ENCODE data around the gene PLEKHM2. TPM values are rescaled to one million over a fixed set of nuclear protein-coding genes. Genes with fewer than 3 reads are reported as not detected.

The PLEKHM2 gene
- total and polyA plus RNA-seq, 8 donors, result 22.9 to 39.6 (median 33.3) TPM

DNA sequence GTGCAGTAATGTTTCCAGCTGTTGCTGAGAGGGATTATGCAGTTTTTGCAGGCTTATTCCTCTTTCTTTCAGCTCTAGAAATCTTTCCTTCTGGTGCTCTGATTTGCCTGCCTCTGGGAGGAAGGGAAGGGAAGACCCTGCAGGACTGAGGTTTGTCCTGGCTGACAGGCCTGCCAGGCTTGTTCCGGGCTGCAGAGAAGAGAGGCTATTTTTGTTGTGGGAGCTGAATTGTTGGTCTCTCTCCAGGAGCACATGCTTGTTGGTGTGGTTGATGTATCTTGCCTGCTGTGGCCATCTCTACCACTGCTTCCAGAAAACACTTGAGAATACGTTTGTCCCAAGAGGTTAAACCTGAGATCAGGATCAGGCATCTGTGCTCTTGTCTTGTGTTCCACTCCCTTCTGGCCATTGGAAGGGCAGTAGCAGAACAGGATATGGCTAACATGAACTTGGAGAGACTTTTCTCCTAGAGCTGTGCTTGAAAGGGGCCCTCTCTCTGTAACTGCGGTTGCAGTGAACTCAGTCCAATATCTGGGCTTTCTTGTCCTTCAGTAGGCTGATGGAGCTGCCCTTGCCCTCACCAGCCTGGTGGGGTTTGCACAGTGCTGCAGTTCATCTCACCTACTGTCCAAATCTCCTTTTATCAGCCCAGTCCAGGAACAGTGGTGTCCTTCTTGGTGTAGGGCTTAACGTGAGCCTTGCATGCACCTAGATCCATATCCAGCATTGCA is 30.5 kb downstream of the PLEKHM2 start:
- FAIRE-seq, result no peak

GRCh38 chr1:15717418-15718125 is 33.5 kb downstream of the PLEKHM2 start:
- no peaks in the 10 kb centered on the region for H3K4me1 ChIP-seq
- no peaks in the 10 kb centered on the region for H3K27me3 ChIP-seq
- no peaks in the 10 kb centered on the region for H3K9me3 ChIP-seq
- intact Hi-C loops (cut with DNase I), result no loop called here
- H3K27ac ChIP-seq, result no peak overlapping the region
- peaks cover 0 to 34% (median 11%) of the 10 kb centered on the region in 3 donors for H3K36me3 ChIP-seq
- 89 to 90% methylated on average over 11 of the region's 11 CpGs for WGBS, 2 donors
- peak in 2 of 4 donors; percentile 36 to 58 for ATAC-seq
- DNase-seq, result no peak
- no peak for TF ChIP-seq CTCF (IDR thresholded peaks at IDR 0.05)
- no peak for FAIRE-seq
- no peak overlapping the region for H3K4me3 ChIP-seq

More for the DNA sequence above, 30.5 kb downstream of the PLEKHM2 start:
- Histone ChIP-seq H3K27me3 (no peaks in the 10 kb centered on the region), H3K9me3 (no peaks in the 10 kb centered on the region), H3K4me1 (no peaks in the 10 kb centered on the region), H3K4me3 (no peak overlapping the region), H3K27ac (no peak overlapping the region), H3K36me3 (peaks cover 0 to 17% (median 8%) of the 10 kb centered on the region in 3 donors)
- intact Hi-C loops (cut with DNase I), result no loop called here
- TF ChIP-seq CTCF (IDR thresholded peaks at IDR 0.05), result no peak
- 58 to 80% methylated on average over 4 of the region's 4 CpGs for WGBS, 2 donors
- ATAC-seq, result peak in 2 of 4 donors; percentile 17 to 23
- DNase-seq, result no peak

DNA sequence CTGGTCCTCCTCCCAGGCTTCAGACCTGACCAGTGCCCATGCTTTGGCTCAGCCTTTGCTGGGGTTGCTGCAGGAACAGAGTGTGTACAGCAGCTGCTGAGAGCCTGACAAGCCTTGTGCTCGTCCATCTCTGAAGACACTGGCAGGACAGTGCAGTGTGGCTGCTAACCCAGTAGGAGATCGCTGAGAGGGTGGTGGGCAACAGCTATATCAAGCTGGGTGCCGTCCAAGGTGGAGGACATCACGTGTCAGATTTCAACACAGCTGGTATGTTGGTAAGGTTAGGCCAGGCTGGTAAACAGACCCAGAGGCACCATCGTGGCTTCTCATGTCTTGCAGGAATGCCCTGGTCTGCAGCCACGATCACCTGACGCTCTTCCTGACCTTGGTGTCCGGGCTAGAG is 34.1 kb downstream of the PLEKHM2 start:
- TF ChIP-seq CTCF (IDR thresholded peaks at IDR 0.05), result no peak
- H3K9me3 ChIP-seq, result no peaks in the 10 kb centered on the region
- no peak overlapping the region for H3K4me3 ChIP-seq
- intact Hi-C loops (cut with DNase I), result no loop called here
- ATAC-seq (no peak), FAIRE-seq (no peak), DNase-seq (no peak)
- peaks cover 0 to 39% (median 11%) of the 10 kb centered on the region in 3 donors for H3K36me3 ChIP-seq
- H3K27me3 ChIP-seq, result no peaks in the 10 kb centered on the region
- H3K4me1 ChIP-seq, result no peaks in the 10 kb centered on the region
- WGBS, 2 donors, result 78 to 81% methylated on average over 8 of the region's 8 CpGs
- H3K27ac ChIP-seq, result no peak overlapping the region

DNA sequence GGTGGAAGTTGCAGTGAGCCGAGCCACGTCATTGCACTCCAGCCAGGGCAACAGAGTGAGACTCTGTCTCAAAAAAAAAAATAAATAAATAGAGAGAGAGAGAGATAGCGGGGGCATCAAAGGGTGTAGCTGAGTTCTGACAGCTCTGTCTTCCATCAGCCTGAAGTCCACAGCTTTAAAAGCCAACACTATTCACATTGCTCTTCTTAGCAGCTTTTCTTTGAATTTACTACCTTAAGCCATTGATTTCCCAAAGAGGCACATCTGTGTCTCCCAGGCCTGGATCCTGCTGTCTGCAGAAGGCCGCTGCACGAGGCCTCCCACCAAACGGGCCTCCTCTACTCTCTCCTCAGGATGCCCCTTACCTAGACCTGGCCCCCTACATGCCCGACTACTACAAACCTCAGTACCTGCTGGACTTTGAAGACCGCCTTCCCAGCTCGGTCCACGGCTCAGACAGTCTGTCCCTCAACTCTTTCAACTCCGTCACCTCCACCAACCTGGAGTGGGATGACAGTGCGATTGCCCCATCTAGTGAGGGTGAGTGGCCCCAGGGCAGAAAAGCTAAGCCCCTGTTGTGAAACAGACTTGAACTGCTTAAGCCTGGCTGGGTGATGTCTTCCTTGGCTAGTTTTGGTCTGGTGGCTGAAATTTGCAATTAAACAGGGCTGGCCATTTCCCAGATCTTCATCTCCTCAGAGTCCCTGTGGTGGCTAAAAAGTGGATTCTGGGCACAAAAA is 35.4 kb downstream of the PLEKHM2 start:
- H3K36me3 ChIP-seq, result peaks cover 0 to 40% (median 11%) of the 10 kb centered on the region in 3 donors
- H3K27ac ChIP-seq, result no peak overlapping the region
- no peak for FAIRE-seq
- intact Hi-C loops (cut with DNase I), result no loop called here
- no peak overlapping the region for H3K4me3 ChIP-seq
- no peaks in the 10 kb centered on the region for H3K27me3 ChIP-seq
- no peaks in the 10 kb centered on the region for H3K9me3 ChIP-seq
- no peak for DNase-seq
- 92 to 96% methylated on average over 12 of the region's 12 CpGs for WGBS, 2 donors
- TF ChIP-seq CTCF (IDR thresholded peaks at IDR 0.05), result no peak
- ATAC-seq, result no peak
- H3K4me1 ChIP-seq, result no peaks in the 10 kb centered on the region

Data from pancreas (tissue), 10 donors.